GM19035 (cell line): ENCODE measurements around the gene C2orf72.
"Not testable (repeated sequence)": the region's sequence is repeated elsewhere in the genome, so short reads cannot be mapped to it uniquely, and the experiment has no call there.

ENCODE experiments used
- ATAC-seq: cut with Tn5 transposase; IDR thresholded peaks from one replicate; pipeline ENCODE4 v1.9.1; 2021; ENCODE audit not compliant: unreplicated experiment

The C2orf72 gene

GRCh38 chr2:231037202-231037730 lies at the start of gene C2orf72:
TSS of gene C2orf72 (plus strand) at chr2:231037523. CDS start at chr2:231037566, 43 bp downstream.
- ATAC-seq, result no peak

- no peak for ATAC-seq
Measured at GRCh38 chr2:230989731-230990130, 47.6 kb upstream of the C2orf72 start.

DNA sequence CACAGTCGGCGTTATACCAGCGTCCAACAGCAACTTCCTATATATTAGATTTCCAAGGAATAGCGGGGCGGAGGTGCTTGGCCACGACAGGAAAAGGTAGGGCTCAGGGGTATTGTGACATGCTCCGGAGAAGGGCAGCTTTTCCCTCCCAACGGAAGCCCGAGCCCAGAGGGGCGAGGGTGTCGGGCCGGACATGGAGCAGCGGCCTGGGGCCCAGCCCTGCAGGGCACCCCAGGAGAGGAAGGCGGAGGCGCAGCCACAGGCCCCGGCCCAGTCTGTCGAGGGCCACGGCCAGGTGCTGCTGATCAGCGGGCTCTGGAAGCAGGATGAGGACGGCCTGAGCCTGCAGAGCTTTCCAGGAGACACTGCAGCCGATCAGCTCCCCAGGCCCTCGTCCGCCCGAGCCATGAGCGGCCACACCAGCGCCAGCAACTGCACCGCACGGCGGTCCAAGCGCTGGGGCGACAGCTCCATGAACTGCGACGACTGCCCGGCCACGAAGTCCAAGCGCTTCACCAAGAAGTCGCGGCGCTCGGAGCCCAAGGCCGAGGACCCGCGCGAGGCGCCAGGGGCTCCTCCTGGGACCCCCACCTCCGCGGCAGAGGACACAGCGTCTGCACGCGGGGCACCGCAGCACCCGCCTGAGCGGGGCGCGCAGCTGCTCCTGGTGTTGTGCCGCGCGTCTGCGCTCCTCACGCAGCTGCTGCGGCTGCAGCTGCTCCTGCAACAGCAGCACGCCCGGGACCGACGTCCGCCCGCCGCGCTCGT lies 47.0 kb upstream of the C2orf72 start:
- ATAC-seq, result no peak

GRCh38 chr2:230990899-230991150 lies 46.5 kb upstream of the C2orf72 start:
- ATAC-seq, result no peak

- no peak for ATAC-seq
Measured at GRCh38 chr2:230991598-230991997, 45.7 kb upstream of the C2orf72 start.

- ATAC-seq, result no peak
Measured at GRCh38 chr2:230995821-230996220, 41.5 kb upstream of the C2orf72 start, which contains the start of gene SPATA3. TSS of gene SPATA3 (plus strand) at chr2:230996121. CDS start at chr2:230996234, 113 bp downstream.

- ATAC-seq, result no peak
Measured at GRCh38 chr2:230996661-230997060, 40.7 kb upstream of the C2orf72 start.

- ATAC-seq, result no peak
Measured at GRCh38 chr2:230998882-230999281, 38.4 kb upstream of the C2orf72 start.

DNA sequence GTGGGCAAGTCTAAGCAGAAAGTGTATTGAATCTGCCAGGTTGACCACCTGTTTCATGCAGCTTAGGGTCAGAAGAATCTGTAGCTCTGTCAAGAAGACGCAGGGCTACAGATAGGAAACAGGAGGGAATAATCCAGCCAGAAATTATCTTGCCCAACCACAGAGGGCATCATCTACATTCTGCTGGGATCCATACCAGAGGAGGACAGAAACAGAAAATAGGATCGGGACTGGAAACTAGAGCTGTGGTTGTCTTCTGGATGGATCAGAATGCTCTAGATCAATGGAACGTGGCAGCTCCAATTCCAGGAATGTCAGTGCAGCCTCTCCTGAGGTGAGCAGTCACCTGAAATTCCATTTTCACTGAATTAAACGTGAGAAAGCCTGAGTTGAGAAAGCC lies 37.8 kb upstream of the C2orf72 start:
- no peak for ATAC-seq

DNA sequence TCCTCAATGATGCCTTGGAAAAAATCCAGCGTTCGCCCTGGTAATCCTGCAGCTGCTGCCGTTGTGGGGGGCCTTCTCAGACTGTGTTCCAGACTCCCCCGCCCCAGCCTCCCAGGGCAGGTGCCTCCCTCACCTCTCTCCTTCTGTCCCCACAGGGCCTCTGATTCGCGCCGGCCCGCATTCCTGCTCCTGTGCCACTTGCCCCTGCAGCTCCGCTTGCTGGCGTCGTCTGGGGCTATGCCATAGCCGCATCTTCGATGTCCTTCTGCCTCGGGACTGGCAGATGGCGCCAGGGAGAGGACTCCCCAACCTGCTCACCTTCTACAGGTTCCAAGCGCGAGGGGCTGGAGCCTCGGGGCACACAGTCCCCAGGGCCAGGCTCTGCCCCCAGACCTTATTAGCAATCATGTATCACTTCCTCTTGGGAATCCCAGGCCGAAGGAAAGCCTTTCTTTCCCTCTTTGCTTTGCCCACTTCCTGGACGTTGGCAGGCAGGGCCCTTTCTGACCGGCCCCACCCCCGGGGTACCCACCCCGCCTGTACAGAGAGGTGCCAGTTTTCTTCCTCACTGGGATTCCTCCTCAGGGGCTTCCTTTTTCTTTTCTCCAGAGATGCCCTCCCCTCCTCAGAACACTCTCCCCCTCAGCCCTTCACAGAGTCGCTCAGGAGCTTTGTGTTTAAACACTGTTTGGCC lies 37.0 kb upstream of the C2orf72 start:
- ATAC-seq, result no peak

- no peak for ATAC-seq
Measured at GRCh38 chr2:231001036-231001435, 36.3 kb upstream of the C2orf72 start.

DNA sequence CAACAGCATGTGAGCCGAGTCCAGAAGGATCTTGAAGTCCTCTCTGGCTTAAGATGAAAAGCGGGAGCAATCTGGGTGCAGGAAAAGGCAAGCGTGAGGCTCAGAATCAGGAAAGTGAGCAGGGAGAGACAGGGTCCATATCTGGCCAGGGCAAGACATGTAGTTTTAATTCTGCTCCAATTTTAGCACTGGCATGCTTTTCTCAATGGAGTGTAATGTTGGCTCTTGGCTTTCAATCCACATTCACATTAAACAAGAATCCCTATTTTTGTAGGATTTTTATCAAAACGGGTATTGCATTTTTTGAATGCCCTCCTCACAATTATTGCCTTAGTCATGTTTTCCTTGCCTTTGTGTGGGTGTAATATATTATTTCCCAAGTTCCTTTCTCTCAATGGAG lies 35.4 kb upstream of the C2orf72 start:
- no peak for ATAC-seq

GRCh38 chr2:231002641-231003040 lies 34.7 kb upstream of the C2orf72 start:
- ATAC-seq, result no peak

- ATAC-seq, result no peak
Measured at GRCh38 chr2:231003186-231003585, 34.1 kb upstream of the C2orf72 start.

DNA sequence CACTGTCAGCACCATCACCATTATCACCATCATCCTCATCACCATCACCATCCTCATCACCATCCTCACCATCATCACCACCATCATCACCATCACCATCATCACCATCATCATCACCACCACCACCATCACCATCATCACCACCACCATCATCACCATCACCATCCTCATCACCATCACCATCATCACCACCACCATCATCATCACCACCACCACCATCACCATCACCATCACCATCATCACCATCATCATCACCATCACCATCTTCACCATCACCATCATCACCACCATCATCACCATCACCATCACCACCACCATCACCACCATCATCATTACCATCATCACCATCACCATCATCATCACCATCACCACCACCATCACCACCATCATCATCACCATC lies 32.4 kb upstream of the C2orf72 start:
- not testable (repeated sequence) for ATAC-seq

DNA sequence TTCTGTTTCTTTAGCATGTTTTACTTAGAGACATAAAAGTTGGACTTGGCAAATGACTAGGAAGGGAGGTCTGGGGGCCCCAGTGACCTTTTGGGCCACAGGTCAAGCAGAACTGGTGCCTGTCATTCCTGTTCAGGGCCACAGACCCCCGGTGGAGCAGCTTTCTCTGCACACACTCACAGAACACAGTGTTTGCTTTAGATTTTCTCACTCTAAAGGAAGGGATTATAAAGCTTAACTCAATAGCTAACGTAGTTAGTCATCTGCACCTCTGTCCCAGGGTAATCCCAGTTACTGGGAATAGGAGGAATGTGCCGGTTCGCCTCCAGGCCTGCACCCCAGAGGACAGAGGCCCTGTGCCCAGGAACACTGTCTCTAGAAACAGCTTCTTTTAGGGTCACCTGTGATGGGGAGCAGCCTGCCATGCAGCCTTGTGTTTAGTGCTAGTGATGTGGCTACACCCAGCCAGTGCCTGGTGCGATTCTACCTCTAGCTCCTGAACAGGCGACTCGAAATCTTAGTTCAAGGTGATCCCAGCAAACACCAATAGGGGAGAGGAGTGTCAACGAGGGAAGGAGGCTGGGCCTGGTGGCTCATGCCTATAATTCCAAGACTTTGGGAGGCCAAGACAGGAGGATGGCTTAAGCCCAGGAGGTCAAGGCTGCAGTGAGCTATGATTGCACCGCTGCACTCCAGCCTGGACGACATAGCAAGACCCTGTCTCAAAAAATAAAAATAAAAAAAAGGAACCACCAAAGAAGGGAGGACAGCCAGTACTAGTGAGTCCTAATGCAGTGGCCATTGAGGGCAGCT lies 29.8 kb upstream of the C2orf72 start:
- no peak for ATAC-seq

DNA sequence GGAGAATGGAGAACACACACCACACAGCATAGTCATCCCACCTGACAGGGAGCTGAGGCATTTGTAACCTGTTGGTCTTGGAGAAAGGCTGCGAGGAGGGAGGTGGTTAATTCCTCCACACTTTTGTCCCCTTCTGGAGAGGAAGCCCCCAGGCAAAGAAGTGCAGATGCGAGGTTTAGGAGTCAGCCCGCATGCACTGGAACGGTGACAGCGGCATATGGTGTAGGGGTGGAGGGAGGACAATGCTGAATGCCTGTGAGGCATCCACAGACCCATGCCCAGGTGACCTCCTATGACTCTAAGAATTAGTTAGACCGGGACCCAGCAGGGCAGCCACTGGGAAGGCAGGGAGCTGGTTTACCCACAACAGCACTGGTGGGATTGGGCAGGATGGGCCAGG lies 29.2 kb upstream of the C2orf72 start:
- no peak for ATAC-seq

DNA sequence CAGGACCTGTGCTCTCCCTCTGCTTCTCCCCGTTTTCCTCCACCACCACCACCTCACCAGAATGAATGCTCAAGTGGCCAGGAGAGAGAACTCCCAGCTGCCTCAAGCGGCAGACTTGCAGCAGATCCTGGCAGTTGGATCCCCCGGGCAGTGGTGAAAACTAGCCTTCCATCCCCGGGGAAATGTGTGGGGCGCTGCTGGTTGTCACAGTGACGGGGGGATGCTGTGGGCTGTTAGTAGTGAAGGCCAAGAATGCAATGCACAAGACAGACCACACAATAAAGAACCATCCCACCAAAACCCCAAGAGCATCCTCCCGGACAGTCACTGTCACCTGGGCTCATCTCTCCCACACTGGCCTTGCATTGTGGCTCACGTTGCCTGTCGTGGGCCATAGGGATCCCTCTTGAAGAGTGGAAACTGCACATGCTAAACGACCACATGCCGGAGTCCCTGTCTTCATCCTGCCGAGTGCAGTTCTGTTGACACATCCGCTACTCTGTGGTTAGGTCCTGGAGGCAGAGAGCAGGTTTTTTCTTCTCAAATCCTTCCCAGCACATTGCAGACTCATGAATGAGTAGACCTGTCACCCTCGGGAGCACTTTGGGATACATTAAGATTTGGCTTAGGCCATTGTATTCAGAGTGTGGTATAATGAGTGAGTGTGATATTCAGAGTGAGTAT lies 27.9 kb upstream of the C2orf72 start:
- no peak for ATAC-seq

- ATAC-seq, result no peak
Measured at GRCh38 chr2:231010201-231010730, 27.1 kb upstream of the C2orf72 start.

DNA sequence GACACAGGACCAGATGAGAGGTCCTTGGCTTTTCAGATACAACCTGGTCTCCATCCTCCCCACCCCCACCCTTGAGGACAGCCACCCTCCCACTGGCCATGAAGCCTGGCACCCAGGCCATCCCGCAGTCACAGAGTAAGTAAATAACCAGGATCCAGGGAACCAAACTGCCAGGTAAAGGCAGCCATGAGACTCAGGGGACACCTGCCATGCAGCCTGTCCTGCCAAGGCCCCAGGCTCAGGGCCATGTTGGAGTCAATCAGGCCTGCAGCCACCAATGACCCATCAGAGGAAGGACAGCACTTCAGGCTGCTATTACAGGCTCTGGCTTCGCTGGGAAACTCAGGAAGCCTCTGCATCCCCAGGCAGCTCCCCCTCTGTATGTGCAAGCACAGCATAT lies 25.8 kb upstream of the C2orf72 start:
- no peak for ATAC-seq

DNA sequence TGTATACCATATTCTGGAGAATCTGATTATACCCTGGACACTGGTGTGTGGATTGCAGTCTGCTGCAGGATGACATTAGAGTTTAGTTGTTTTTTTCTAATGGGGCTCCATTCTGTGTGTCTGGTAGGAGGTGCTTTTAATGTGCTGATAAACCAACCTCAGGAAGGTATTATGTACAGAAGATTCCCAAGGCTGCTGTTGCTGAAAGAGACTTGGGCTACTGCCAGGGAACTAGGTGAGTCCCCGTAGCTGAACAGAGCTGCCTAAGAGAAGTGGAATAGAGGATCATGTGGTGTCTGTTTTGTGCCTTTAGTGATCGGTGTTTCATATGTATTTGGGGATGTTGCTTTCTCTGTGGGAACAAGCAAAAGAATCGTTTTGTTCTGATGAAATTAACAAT lies 24.9 kb upstream of the C2orf72 start:
- ATAC-seq, result no peak
